ENCODE results near the gene CRYM.

Gene CRYM

GRCh38 chr16:21233521-21234150 lies 44.5 kb downstream of the CRYM start, which contains the start of gene ANKS4B:
TSS of gene ANKS4B (plus strand) at chr16:21233699. CDS start at chr16:21233738, 39 bp downstream.
- DNase-seq (ENCODE audit: insufficient read length) (no peak), FAIRE-seq (no peak)
- TF ChIP-seq POLR2AphosphoS5 (IDR thresholded peaks at IDR 0.05; ENCODE audit: low read depth, low read length): no peak
- no peak for TF ChIP-seq TAF1 (IDR thresholded peaks at IDR 0.05; ENCODE audit: borderline replicate concordance, low read depth, low read length)
- TF ChIP-seq POLR2A (IDR thresholded peaks at IDR 0.05; ENCODE audit: low read depth, low read length): no peak

GRCh38 chr16:21233045-21233520 lies 45.0 kb downstream of the CRYM start:
- no peak for DNase-seq (ENCODE audit: insufficient read length)
- TF ChIP-seq POLR2A (IDR thresholded peaks at IDR 0.05; ENCODE audit: low read depth, low read length) (no peak), TAF1 (IDR thresholded peaks at IDR 0.05; ENCODE audit: borderline replicate concordance, low read depth, low read length) (no peak), POLR2AphosphoS5 (IDR thresholded peaks at IDR 0.05; ENCODE audit: low read depth, low read length) (no peak)
- FAIRE-seq: no peak

GRCh38 chr16:21228361-21228872 lies 49.7 kb downstream of the CRYM start:
- no peak for DNase-seq (ENCODE audit: insufficient read length)
- no peak for FAIRE-seq
- no peak for TF ChIP-seq POLR2AphosphoS5 (IDR thresholded peaks at IDR 0.05; ENCODE audit: low read depth, low read length)
- TF ChIP-seq TAF1 (IDR thresholded peaks at IDR 0.05; ENCODE audit: borderline replicate concordance, low read depth, low read length): no peak
- TF ChIP-seq POLR2A (IDR thresholded peaks at IDR 0.05; ENCODE audit: low read depth, low read length): no peak

GRCh38 chr16:21227866-21228265 lies 50.2 kb downstream of the CRYM start:
- FAIRE-seq (no peak), DNase-seq (ENCODE audit: insufficient read length) (no peak)
- TF ChIP-seq TAF1 (IDR thresholded peaks at IDR 0.05; ENCODE audit: borderline replicate concordance, low read depth, low read length) (no peak), POLR2A (IDR thresholded peaks at IDR 0.05; ENCODE audit: low read depth, low read length) (no peak), POLR2AphosphoS5 (IDR thresholded peaks at IDR 0.05; ENCODE audit: low read depth, low read length) (no peak)

- FAIRE-seq: no peak
- no peak for DNase-seq (ENCODE audit: insufficient read length)
- TF ChIP-seq POLR2A (IDR thresholded peaks at IDR 0.05; ENCODE audit: low read depth, low read length) (no peak), TAF1 (IDR thresholded peaks at IDR 0.05; ENCODE audit: borderline replicate concordance, low read depth, low read length) (no peak), POLR2AphosphoS5 (IDR thresholded peaks at IDR 0.05; ENCODE audit: low read depth, low read length) (no peak)
Measured at GRCh38 chr16:21226749-21227148, 51.3 kb downstream of the CRYM start.

- TF ChIP-seq TAF1 (IDR thresholded peaks at IDR 0.05; ENCODE audit: borderline replicate concordance, low read depth, low read length) (no peak), POLR2AphosphoS5 (IDR thresholded peaks at IDR 0.05; ENCODE audit: low read depth, low read length) (no peak), POLR2A (IDR thresholded peaks at IDR 0.05; ENCODE audit: low read depth, low read length) (no peak)
- DNase-seq (ENCODE audit: insufficient read length): no peak
- FAIRE-seq: no peak
Measured at GRCh38 chr16:21224800-21225199, 53.3 kb downstream of the CRYM start.

- FAIRE-seq (no peak), DNase-seq (ENCODE audit: insufficient read length) (no peak)
- TF ChIP-seq POLR2AphosphoS5 (IDR thresholded peaks at IDR 0.05; ENCODE audit: low read depth, low read length) (no peak), TAF1 (IDR thresholded peaks at IDR 0.05; ENCODE audit: borderline replicate concordance, low read depth, low read length) (no peak), POLR2A (IDR thresholded peaks at IDR 0.05; ENCODE audit: low read depth, low read length) (no peak)
Measured at GRCh38 chr16:21223787-21224186, 54.3 kb downstream of the CRYM start.

- DNase-seq (ENCODE audit: insufficient read length) (no peak), FAIRE-seq (no peak)
- no peak for TF ChIP-seq POLR2AphosphoS5 (IDR thresholded peaks at IDR 0.05; ENCODE audit: low read depth, low read length)
- TF ChIP-seq POLR2A (IDR thresholded peaks at IDR 0.05; ENCODE audit: low read depth, low read length): no peak
- no peak for TF ChIP-seq TAF1 (IDR thresholded peaks at IDR 0.05; ENCODE audit: borderline replicate concordance, low read depth, low read length)
Measured at GRCh38 chr16:21222495-21223337, 55.4 kb downstream of the CRYM start.

GRCh38 chr16:21219551-21219950 lies 58.5 kb downstream of the CRYM start:
- FAIRE-seq: no peak
- DNase-seq (ENCODE audit: insufficient read length): no peak
- TF ChIP-seq POLR2A (IDR thresholded peaks at IDR 0.05; ENCODE audit: low read depth, low read length): no peak
- no peak for TF ChIP-seq POLR2AphosphoS5 (IDR thresholded peaks at IDR 0.05; ENCODE audit: low read depth, low read length)
- TF ChIP-seq TAF1 (IDR thresholded peaks at IDR 0.05; ENCODE audit: borderline replicate concordance, low read depth, low read length): no peak

- no peak for DNase-seq (ENCODE audit: insufficient read length)
- TF ChIP-seq TAF1 (IDR thresholded peaks at IDR 0.05; ENCODE audit: borderline replicate concordance, low read depth, low read length) (no peak), POLR2A (IDR thresholded peaks at IDR 0.05; ENCODE audit: low read depth, low read length) (no peak), POLR2AphosphoS5 (IDR thresholded peaks at IDR 0.05; ENCODE audit: low read depth, low read length) (no peak)
- FAIRE-seq: no peak
Measured at GRCh38 chr16:21218153-21218552, 59.9 kb downstream of the CRYM start.

- TF ChIP-seq POLR2A (IDR thresholded peaks at IDR 0.05; ENCODE audit: low read depth, low read length) (no peak), POLR2AphosphoS5 (IDR thresholded peaks at IDR 0.05; ENCODE audit: low read depth, low read length) (no peak), TAF1 (IDR thresholded peaks at IDR 0.05; ENCODE audit: borderline replicate concordance, low read depth, low read length) (no peak)
- no peak for DNase-seq (ENCODE audit: insufficient read length)
- FAIRE-seq: no peak
Measured at GRCh38 chr16:21217121-21217520, 61.0 kb downstream of the CRYM start.
